Frontal cortex (tissue), 1 donor: Measurements from ENCODE around the gene ZNF76. TPM values are rescaled to one million over a fixed set of nuclear protein-coding genes. Genes with fewer than 3 reads are reported as not detected.

ENCODE experiments used
- total RNA-seq: library from RNA; depleted of rRNA; stranded (reverse); fragments of >200 nt; gene quantifications from one replicate; pipeline ENCODE4 v1.2.3, GENCODE V29; 2014

Gene ZNF76
- total RNA-seq, 1 donor from 2014 or later = 11.0 TPM

Other genes starting within 250 kb of the ZNF76 start
- gene TCP11, start 118.4 kb upstream of the ZNF76 start, total RNA-seq = 0.41 TPM
- gene SCUBE3, start 45.8 kb upstream of the ZNF76 start, total RNA-seq = 1.6 TPM
- gene DEF6, start 38.1 kb downstream of the ZNF76 start, total RNA-seq = 2.4 TPM
- gene PPARD, start 82.8 kb downstream of the ZNF76 start, total RNA-seq = 1.6 TPM
- gene FANCE, start 192.6 kb downstream of the ZNF76 start, total RNA-seq = 14.3 TPM
- gene RPL10A, start 208.7 kb downstream of the ZNF76 start, total RNA-seq = 1,604 TPM
- 0.41 TPM for gene TEAD3, start 237.3 kb downstream of the ZNF76 start, total RNA-seq